HepG2 (cell line): ENCODE results near the gene UBE2I. TPM values are rescaled to one million over a fixed set of nuclear protein-coding genes. Genes with fewer than 3 reads are reported as not detected.

Experiments
- ATAC-seq: fragments of 200-7000 bp; cut with Tn5 transposase; 3 replicates; pipeline ENCODE4 v1.9.1; 2020; ENCODE audit warnings: mild to moderate bottlenecking, moderate library complexity
- BruUV-seq: library from RNA; stranded (reverse); fragments of 400-500 nt; replicated peaks from 2 replicates; lab custom pipeline; 2021; lab: Mats Ljungman, UMichigan
- CTCF ChIA-PET: fragments of 300-600 bp; formaldehyde crosslinking; extraction: SDS; loops from one replicate; lab custom pipeline; 2021; ENCODE audit warnings: low total read pairs, inconsistent platforms, low intra/inter-chr PET ratio; lab: Yijun Ruan, JAX
- POLR2A ChIA-PET: fragments of 350-600 bp; sonication (Branson Sonifier 250); formaldehyde crosslinking; loops from one replicate; lab custom pipeline; 2020; ENCODE audit warnings: antibody characterized with exemption, inconsistent platforms; lab: Yijun Ruan, JAX
- DNase-seq: peaks from one replicate; pipeline ENCODE4 v3.0.0-alpha.2; 2015; ENCODE audit warnings: low spot score
- FAIRE-seq: peaks from 3 replicates; lab custom pipeline; 2011; peaks lifted over from hg19 to GRCh38; lab: Jason Lieb, UNC
- H2AFZ ChIP-seq: one replicate; pipeline ENCODE4 v1.6.1; 2011; ENCODE audit warnings: low read length, inconsistent platforms
- H3K27ac ChIP-seq: fragments of 300-600 bp; 3 replicates; pipeline ENCODE4 v1.8.0; 2011; ENCODE audit warnings: mixed run types, mild to moderate bottlenecking, mixed read lengths, low read length, inconsistent platforms; ENCODE audit not compliant: insufficient read depth; ENCODE audit errors: extremely low read length
- H3K27me3 ChIP-seq, 2 experiments: fragments of 200-600 bp in 1 of 2; 2 replicates in 1 of 2; 3 replicates in 1 of 2; pipeline versions ENCODE4 v1.6.0 to v1.8.0; 2011; ENCODE audit warnings: low read length in 2 of 2, mild to moderate bottlenecking in 2 of 2, moderate library complexity in 2 of 2, inconsistent platforms in 1 of 2; ENCODE audit not compliant: insufficient read depth in 2 of 2, control insufficient read depth in 1 of 2
- H3K36me3 ChIP-seq, 2 experiments: fragments of 200-600 bp in 1 of 2; replicated peaks in 1 of 2; 2 replicates in 1 of 2; 3 replicates in 1 of 2; pipeline versions ENCODE4 v1.5.1 to v1.8.0; 2011; ENCODE audit warnings: low read length in 2 of 2, inconsistent platforms in 1 of 2; ENCODE audit not compliant: insufficient read depth in 2 of 2, control insufficient read depth in 1 of 2
- H3K4me1 ChIP-seq: 2 replicates; pipeline ENCODE4 v1.5.1; 2012; ENCODE audit warnings: low read length, inconsistent platforms; ENCODE audit not compliant: insufficient read depth
- H3K4me2 ChIP-seq: 2 replicates; pipeline ENCODE4 v1.6.0; 2011; ENCODE audit warnings: low read depth, low read length, inconsistent platforms
- H3K4me3 ChIP-seq, 3 experiments: fragments of 200-600 bp in 1 of 3; sonication (generic), shearing (Covaris generic) in 1 of 3; replicated peaks in 1 of 3; 2 replicates each; pipeline ENCODE4 v1.5.1; 2011 to 2016; ENCODE audit warnings: low read length in 3 of 3, inconsistent platforms in 2 of 3, low read depth in 2 of 3, mild to moderate bottlenecking in 2 of 3, control low read depth in 1 of 3, mixed read lengths in 1 of 3; ENCODE audit not compliant: insufficient read depth in 1 of 3
- H3K79me2 ChIP-seq: one replicate; pipeline ENCODE4 v1.6.1; 2011; ENCODE audit warnings: low read length, inconsistent platforms; ENCODE audit not compliant: insufficient read depth
- H3K9ac ChIP-seq: 2 replicates; pipeline ENCODE4 v1.6.0; 2011; ENCODE audit warnings: mild to moderate bottlenecking, low read depth, low read length, inconsistent platforms; ENCODE audit not compliant: insufficient read depth
- H3K9me3 ChIP-seq: 2 replicates; pipeline ENCODE4 v1.5.1; 2012; ENCODE audit warnings: mild to moderate bottlenecking, low read length
- H4K20me1 ChIP-seq: 2 replicates; pipeline ENCODE4 v1.6.0; 2011; ENCODE audit warnings: inconsistent platforms, mild to moderate bottlenecking, low read length, moderate library complexity; ENCODE audit not compliant: insufficient read depth
- FOSL1 ChIP-seq: sonication (generic); formaldehyde crosslinking; IDR thresholded peaks from 2 replicates; pipeline ENCODE4 v1.9.0; 2021; ENCODE audit warnings: missing genetic modification reagents, borderline replicate concordance
- RBM39 ChIP-seq: fragments of 200-400 bp; formaldehyde crosslinking; IDR thresholded peaks from one replicate; pipeline ENCODE4 v1.6.1; 2018; ENCODE audit warnings: antibody characterized with exemption, mild to moderate bottlenecking, low read depth, low read length; ENCODE audit not compliant: poor library complexity, severe bottlenecking
- XBP1 ChIP-seq: sonication (generic); formaldehyde crosslinking; IDR thresholded peaks from 2 replicates; pipeline ENCODE4 v1.5.0; 2020; ENCODE audit warnings: missing genetic modification reagents
- ZFP36 ChIP-seq: fragments of 150-350 bp; IDR thresholded peaks from 2 replicates; pipeline ENCODE4 v1.6.1; 2018; ENCODE audit warnings: borderline replicate concordance, low read length, low read depth; ENCODE audit not compliant: partially characterized antibody
- ZHX2 ChIP-seq, 2 experiments: sonication (generic) in 1 of 2; formaldehyde crosslinking in 1 of 2; IDR thresholded peaks; 2 replicates each; pipeline versions ENCODE4 v1.6.1 to v1.9.0; 2014 to 2022; ENCODE audit warnings: antibody characterized with exemption in 1 of 2, borderline replicate concordance in 1 of 2, inconsistent platforms in 1 of 2, low read depth in 1 of 2, missing genetic modification reagents in 1 of 2
- ZNF136 ChIP-seq: sonication (generic); formaldehyde crosslinking; IDR thresholded peaks from 2 replicates; pipeline ENCODE4 v1.8.1; 2022; ENCODE audit warnings: low read depth, mild to moderate bottlenecking, moderate library complexity, missing genetic modification reagents
- ZNF441 ChIP-seq: sonication (generic); formaldehyde crosslinking; IDR thresholded peaks from 2 replicates; pipeline ENCODE4 v1.7.0; 2021; ENCODE audit warnings: missing genetic modification reagents, borderline replicate concordance
- WGBS: methylation state at CpG from one replicate; pipeline ENCODE4 v1.1.6; 2017; ENCODE audit warnings: low lambda C conversion rate; 5-methylcytosine and 5-hydroxymethylcytosine counted together
- in situ Hi-C: cut with HindIII; loops from 2 replicates; pipeline ENCODE4 v1.10.0; 2017; ENCODE audit warnings: low pct_unique_long_range_greater_than_20kb; ENCODE audit not compliant: extremely low pct_ligation_motif_present
- intact Hi-C: fragments of 100-400 bp; cut with micrococcal nuclease; formaldehyde crosslinking; loops from one replicate; pipeline ENCODE4 v1.10.0; 2022; ENCODE audit not compliant: unreplicated experiment
- polyA plus RNA-seq, 8 experiments: library from polyadenylated mRNA; depleted of rRNA in 3 of 8; stranded (reverse) in 7 of 8; unstranded in 1 of 8; fragments of >200 nt; fragmentation: Illumina TruSeq in 4 of 8; extraction: Trizol in 4 of 8; gene quantifications; 2 replicates each; pipeline versions ENCODE4 v1.2.1 to v1.2.3, GENCODE V29; 2011 to 2016; ENCODE audit warnings: low read depth in 4 of 8, missing spikeins in 1 of 8, mixed read lengths in 1 of 8; ENCODE audit not compliant: insufficient read depth in 1 of 8
- total RNA-seq, 5 experiments: library from RNA; depleted of rRNA; stranded (reverse); fragments of >200 nt; fragmentation: Illumina TruSeq; extraction: Trizol; gene quantifications; 2 replicates each; pipeline ENCODE4 v1.2.3, GENCODE V29; 2016; ENCODE audit warnings: low read depth in 1 of 5
- TF ChIP-seq, protein P1 (sequence below): sonication (generic); formaldehyde crosslinking; IDR thresholded peaks from 2 replicates; pipeline ENCODE4 v1.5.0; 2020; ENCODE audit warnings: mild to moderate bottlenecking, missing genetic modification reagents

Gene UBE2I
- total and polyA plus RNA-seq, 2 of the 13 experiments (the other 11 are each of a cell fraction or from before 2014, with no cell fraction given), result 75.8 to 98.9 TPM

DNA sequence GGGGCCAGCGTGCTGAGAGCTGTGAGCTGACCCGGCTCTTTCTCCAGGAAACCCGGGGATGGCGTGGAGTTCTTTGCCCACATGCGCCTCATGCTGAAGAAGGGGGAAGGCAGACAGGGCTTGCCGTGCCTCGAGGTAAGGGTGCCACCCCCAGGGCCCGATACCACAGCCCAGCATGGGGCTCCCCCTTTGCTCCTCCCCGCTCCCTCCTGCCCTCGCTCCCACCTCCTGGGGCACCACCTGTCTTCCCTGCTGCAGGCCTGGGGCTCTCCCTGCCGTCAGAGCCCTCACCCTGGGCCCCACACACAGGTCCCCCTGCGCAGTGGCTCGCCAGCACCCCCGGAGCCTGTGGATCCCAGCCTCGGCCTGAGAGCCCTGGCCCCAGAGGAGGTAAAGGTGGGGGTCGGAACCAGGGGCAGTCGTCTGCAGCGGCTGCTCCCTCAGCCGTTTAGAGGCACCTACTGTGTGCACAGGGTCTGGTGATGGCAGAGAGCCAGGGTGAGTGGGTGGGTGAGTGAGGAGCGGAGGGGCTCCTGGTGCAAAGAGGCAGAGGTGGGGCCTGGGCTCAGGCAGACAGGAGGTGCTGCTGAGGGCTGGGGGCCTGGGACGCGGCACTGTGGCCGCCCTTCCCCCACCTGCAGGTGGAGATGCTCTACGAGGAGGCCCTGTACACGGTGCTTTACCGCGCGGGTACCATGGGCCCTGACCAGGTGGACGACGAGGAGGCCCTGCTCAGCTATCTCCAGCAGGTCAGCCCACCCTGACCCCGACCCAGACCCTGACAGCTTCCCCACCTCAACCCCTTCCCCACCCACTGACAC is 29.6 kb downstream of the UBE2I start:
- Histone ChIP-seq H3K27ac (no peak overlapping the region), H3K4me3 (no peak overlapping the region)
- no peak for TF ChIP-seq ZNF441 (CRISPR knock-in tag)
- TF ChIP-seq RBM39, result no peak
- no peak for TF ChIP-seq FOSL1
- no peak for TF ChIP-seq ZHX2 (IDR thresholded peaks at IDR 0.05; ENCODE audit: low read depth)
- TF ChIP-seq ZHX2 (CRISPR knock-in tag; IDR thresholded peaks at IDR 0.05; ENCODE audit: borderline replicate concordance), result no peak
- no peak for TF ChIP-seq ZNF136 (CRISPR knock-in tag)
- TF ChIP-seq XBP1, result no peak
- TF ChIP-seq, protein P1, sequence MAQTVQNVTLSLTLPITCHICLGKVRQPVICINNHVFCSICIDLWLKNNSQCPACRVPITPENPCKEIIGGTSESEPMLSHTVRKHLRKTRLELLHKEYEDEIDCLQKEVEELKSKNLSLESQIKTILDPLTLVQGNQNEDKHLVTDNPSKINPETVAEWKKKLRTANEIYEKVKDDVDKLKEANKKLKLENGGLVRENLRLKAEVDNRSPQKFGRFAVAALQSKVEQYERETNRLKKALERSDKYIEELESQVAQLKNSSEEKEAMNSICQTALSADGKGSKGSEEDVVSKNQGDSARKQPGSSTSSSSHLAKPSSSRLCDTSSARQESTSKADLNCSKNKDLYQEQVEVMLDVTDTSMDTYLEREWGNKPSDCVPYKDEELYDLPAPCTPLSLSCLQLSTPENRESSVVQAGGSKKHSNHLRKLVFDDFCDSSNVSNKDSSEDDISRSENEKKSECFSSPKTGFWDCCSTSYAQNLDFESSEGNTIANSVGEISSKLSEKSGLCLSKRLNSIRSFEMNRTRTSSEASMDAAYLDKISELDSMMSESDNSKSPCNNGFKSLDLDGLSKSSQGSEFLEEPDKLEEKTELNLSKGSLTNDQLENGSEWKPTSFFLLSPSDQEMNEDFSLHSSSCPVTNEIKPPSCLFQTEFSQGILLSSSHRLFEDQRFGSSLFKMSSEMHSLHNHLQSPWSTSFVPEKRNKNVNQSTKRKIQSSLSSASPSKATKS (CRISPR knock-in tag), result no peak
- no peak for TF ChIP-seq ZFP36
- TF ChIP-seq, all 625 proteins: peak for 0
- WGBS, result 8% methylated on average over 12 of the region's 31 CpGs
- in situ Hi-C loops, result no loop called here
- intact Hi-C loops, result no loop called here
- DNase-seq (no peak), ATAC-seq (no peak), FAIRE-seq (no peak)
- H3K9ac ChIP-seq, result no peak overlapping the region
- no peak overlapping the region for H2AFZ ChIP-seq
- H3K9me3 ChIP-seq, result no peaks in the 10 kb centered on the region
- no peaks in the 10 kb centered on the region for H3K79me2 ChIP-seq
- ChIA-PET POLR2A (no interaction called here), CTCF (interaction anchor here (1.1 kb wide), 1 partner anchor 75 kb away, joined by 4 read pairs; the partner anchor contains the start of gene UNKL)
- H4K20me1 ChIP-seq, result 0 out of 2 replicates have a peak, but pooled peaks cover 3% of the 10 kb centered on the region
- no TSS peak for BruUV-seq
- H3K4me1 ChIP-seq, result peaks cover 19% of the 10 kb centered on the region
- peaks cover 13 to 58% of the 10 kb centered on the region in 2 experiments; a peak in 4 of 5 replicates for H3K27me3 ChIP-seq
- no peaks in the 10 kb centered on the region for H3K36me3 ChIP-seq
- no peak overlapping the region; the same call in 1 of the 2 replicates for H3K4me2 ChIP-seq
